ENCODE measurements around the gene CALHM6. TPM values are rescaled to one million over a fixed set of nuclear protein-coding genes. Genes with fewer than 3 reads are reported as not detected.

Gene CALHM6
- total and polyA plus RNA-seq, 11 donors: 0.37 to 52.4 (median 1.0) TPM; not detected in 1

- no peak overlapping the region for H3K27ac ChIP-seq
- TF ChIP-seq POLR2A (IDR thresholded peaks at IDR 0.05): no peak
- TF ChIP-seq CTCF (IDR thresholded peaks at IDR 0.05): no peak
- intact Hi-C loops (cut with DNase I): no loop called here
- DNase-seq (no peak), ATAC-seq (peak in 3 of 4 donors; percentile 61 to 77 (median 70))
- WGBS, 4 donors: 21 to 34% (median 28%) methylated on average over 1 of the region's 1 CpG
- no peaks in the 10 kb centered on the region for H3K27me3 ChIP-seq
- H3K4me1 ChIP-seq: peaks cover 0 to 21% (median 0%) of the 10 kb centered on the region in 12 donors
- no peaks in the 10 kb centered on the region for H3K9me3 ChIP-seq
- no peak overlapping the region for H3K4me3 ChIP-seq
- H3K36me3 ChIP-seq: no peaks in the 10 kb centered on the region
These were observed 7.1 kb downstream of the CALHM6 start for GRCh38 chr6:116468293-116468692.

GRCh38 chr6:116471531-116471930, 10.4 kb downstream of the CALHM6 start:
- 85 to 100% (median 90%) methylated on average over 1 of the region's 1 CpG for WGBS, 4 donors
- Histone ChIP-seq H3K36me3 (no peaks in the 10 kb centered on the region), H3K9me3 (no peaks in the 10 kb centered on the region), H3K27ac (no peak overlapping the region), H3K4me1 (peaks cover 0 to 25% (median 0%) of the 10 kb centered on the region in 12 donors), H3K4me3 (no peak overlapping the region), H3K27me3 (no peaks in the 10 kb centered on the region)
- DNase-seq (no peak), ATAC-seq (no peak)
- TF ChIP-seq POLR2A (IDR thresholded peaks at IDR 0.05): no peak
- TF ChIP-seq CTCF (IDR thresholded peaks at IDR 0.05): no peak
- intact Hi-C loops (cut with DNase I): no loop called here

GRCh38 chr6:116472706-116473105, 11.5 kb downstream of the CALHM6 start:
- Histone ChIP-seq H3K4me3 (no peak overlapping the region), H3K9me3 (no peaks in the 10 kb centered on the region), H3K4me1 (peaks cover 0 to 28% (median 0%) of the 10 kb centered on the region in 12 donors), H3K27ac (no peak overlapping the region), H3K27me3 (no peaks in the 10 kb centered on the region), H3K36me3 (no peaks in the 10 kb centered on the region)
- DNase-seq (no peak), ATAC-seq (no peak)
- intact Hi-C loops (cut with DNase I): no loop called here
- WGBS, 4 donors: 91 to 95% (median 94%) methylated on average over 3 of the region's 3 CpGs
- no peak for TF ChIP-seq POLR2A (IDR thresholded peaks at IDR 0.05)
- TF ChIP-seq CTCF (IDR thresholded peaks at IDR 0.05): no peak

- DNase-seq: no peak
- peak overlapping the region in 1 of 12 donors; percentile 32 for H3K4me3 ChIP-seq
- TF ChIP-seq POLR2A (IDR thresholded peaks at IDR 0.05): no peak
- TF ChIP-seq CTCF (IDR thresholded peaks at IDR 0.05): no peak
- H3K36me3 ChIP-seq: no peaks in the 10 kb centered on the region
- no peak for ATAC-seq
- WGBS, 4 donors: 34 to 65% (median 44%) methylated on average over 1 of the region's 1 CpG
- no peaks in the 10 kb centered on the region for H3K9me3 ChIP-seq
- peaks cover 0 to 28% (median 0%) of the 10 kb centered on the region in 12 donors for H3K4me1 ChIP-seq
- peak overlapping the region in 1 of 12 donors; percentile 83 for H3K27ac ChIP-seq
- intact Hi-C loops (cut with DNase I): no loop called here
- peaks cover 0 to 4% (median 0%) of the 10 kb centered on the region in 9 donors for H3K27me3 ChIP-seq
These were observed 14.0 kb downstream of the CALHM6 start for GRCh38 chr6:116475141-116475540.

All from heart left ventricle (tissue), 16 donors.